ENCODE data around the gene CDC42BPG. TPM values are rescaled to one million over a fixed set of nuclear protein-coding genes. Genes with fewer than 3 reads are reported as not detected.

The CDC42BPG gene
- total and polyA plus RNA-seq, 9 of the 15 experiments (the other 6 are each of a cell fraction or from before 2014, with no cell fraction given), result 0.04 to 8.8 (median 2.1) TPM

DNA sequence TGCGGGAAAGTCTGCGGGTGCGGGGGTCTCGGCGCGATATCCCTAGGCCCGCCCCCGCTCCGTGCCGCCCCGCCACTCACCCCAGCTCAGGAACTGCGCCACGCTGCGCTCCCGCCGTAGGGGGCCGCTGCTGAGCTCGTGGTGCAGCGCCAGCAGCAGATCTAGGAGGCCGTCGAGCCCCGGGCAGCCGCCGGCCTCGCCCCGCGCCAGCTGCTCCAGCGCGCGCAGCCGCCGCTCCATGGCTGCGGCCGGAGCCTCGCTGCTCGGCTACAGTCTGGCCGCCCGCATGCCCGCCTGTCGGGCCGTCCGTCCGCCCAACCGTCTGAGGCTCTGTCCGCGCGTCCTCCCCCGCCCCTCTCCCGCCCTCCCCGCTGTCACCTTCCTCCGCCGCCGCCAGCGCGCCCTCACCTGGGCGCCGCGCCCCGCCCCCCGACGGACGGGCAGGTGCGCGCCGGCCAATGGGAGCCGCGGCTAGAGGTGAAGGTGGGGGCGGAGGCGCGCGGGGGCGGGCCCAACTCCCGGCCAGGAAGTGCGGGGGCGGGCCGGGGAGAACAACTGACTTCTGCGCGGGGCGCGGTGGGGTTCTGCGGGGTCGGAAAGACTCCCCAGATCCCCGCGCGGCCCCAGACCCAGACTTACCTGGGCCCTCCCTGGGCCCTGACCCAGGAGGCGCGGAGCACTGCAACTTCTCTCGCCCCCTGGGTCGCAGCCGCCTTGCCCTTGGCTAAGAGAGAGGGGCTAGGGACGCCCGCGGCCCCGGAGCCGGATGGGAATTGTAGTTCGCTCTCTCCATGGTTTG is at the start of gene CDC42BPG (continued):
- TF ChIP-seq REST (IDR thresholded peaks at IDR 0.05; ENCODE audit: borderline replicate concordance), result peak; percentile 28; the same call in 1 of the 2 replicates
- TF ChIP-seq REST (CRISPR knock-in tag; IDR thresholded peaks at IDR 0.05; ENCODE audit: low read depth), result no peak
- TF ChIP-seq SMARCE1 (IDR thresholded peaks at IDR 0.05), result no peak
- TF ChIP-seq HMG20A (CRISPR knock-in tag; conservative IDR thresholded peaks at IDR 0.05), result no peak
- no peak for TF ChIP-seq JUNB (CRISPR knock-in tag; conservative IDR thresholded peaks at IDR 0.05)
- no peak for TF ChIP-seq BRD4 (IDR thresholded peaks at IDR 0.05)
- no peak for TF ChIP-seq ZNF282 (CRISPR knock-in tag; IDR thresholded peaks at IDR 0.05)
- TF ChIP-seq IRF2 (CRISPR knock-in tag; IDR thresholded peaks at IDR 0.05), result no peak
- TF ChIP-seq NFYB (IDR thresholded peaks at IDR 0.05; ENCODE audit: extremely low read depth, insufficient read length), result no peak
- TF ChIP-seq ZNF444 (CRISPR knock-in tag; IDR thresholded peaks at IDR 0.05), result no peak
- TF ChIP-seq ZNF217 (CRISPR knock-in tag; IDR thresholded peaks at IDR 0.05), result no peak
- TF ChIP-seq ZBED1 (IDR thresholded peaks at IDR 0.05), result no peak
- TF ChIP-seq ZNF224 (CRISPR knock-in tag; IDR thresholded peaks at IDR 0.05), result no peak
- no peak for TF ChIP-seq GTF2B (IDR thresholded peaks at IDR 0.05; ENCODE audit: extremely low read depth, insufficient read length)
- no peak for TF ChIP-seq OTX1 (CRISPR knock-in tag; IDR thresholded peaks at IDR 0.05)
- peak; percentile 53; the same call in 1 of the 2 replicates for TF ChIP-seq MTA3 (IDR thresholded peaks at IDR 0.05; ENCODE audit: borderline replicate concordance)

Data from K562 (cell line).